ENCODE data around the gene MEGF10. TPM values are rescaled to one million over a fixed set of nuclear protein-coding genes. Genes with fewer than 3 reads are reported as not detected.

The MEGF10 gene
- total and polyA plus RNA-seq, 2 donors (not counting 1 experiment from before 2014, with no cell fraction given): not detected

DNA sequence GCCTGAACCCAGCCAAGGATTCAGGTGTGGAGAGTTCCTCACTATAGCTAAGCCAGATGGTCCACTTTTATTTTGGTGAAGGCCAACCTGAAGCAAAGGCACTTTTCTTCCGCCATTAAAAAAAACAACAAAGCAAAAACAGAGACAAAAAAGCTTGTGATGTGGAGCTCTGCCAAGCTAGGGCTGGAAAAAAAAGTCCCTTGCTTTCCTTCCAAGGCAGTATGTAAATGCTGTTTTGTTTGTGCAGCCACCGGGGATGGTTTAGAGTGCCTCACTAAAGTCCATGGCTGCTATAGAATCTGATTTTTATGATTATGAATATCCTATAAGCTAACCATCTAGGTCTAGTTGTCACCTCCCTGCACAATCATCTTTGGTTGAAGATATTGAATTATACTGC, 14.9 kb downstream of the MEGF10 start:
- peaks cover 23% of the 10 kb centered on the region for H3K27me3 Mint-ChIP-seq
- H3K9me3 ChIP-seq (ENCODE audit: control extremely low read depth in 1 of 3, control insufficient read depth in 2 of 3, insufficient read depth in 1 of 3, low read length in 2 of 3): peaks cover 0 to 2% (median 0%) of the 10 kb centered on the region in 3 donors
- CTCF ChIA-PET: interaction anchor here (1.1 kb wide), 1 partner anchor 8 kb away, joined by 4 read pairs; no protein-coding TSS in a partner anchor
- H3K79me2 ChIP-seq (ENCODE audit: control insufficient read depth, insufficient read depth, low read length): no peaks in the 10 kb centered on the region
- ATAC-seq (ENCODE audit: low read depth): no peak
- intact Hi-C loops (cut with micrococcal nuclease): no loop called here
- no peaks in the 10 kb centered on the region for H3K27me3 ChIP-seq (replicated peaks in 1 of 4; ENCODE audit: control extremely low read depth in 1 of 4, control insufficient read depth in 3 of 4, insufficient read depth in 4 of 4, low read length in 3 of 4)
- H3K27ac Mint-ChIP-seq: no peak overlapping the region
- no peak overlapping the region for H3K4me3 ChIP-seq (ENCODE audit: control extremely low read depth in 1 of 5, extremely low read depth in 1 of 5, insufficient read depth in 1 of 5, low read depth in 2 of 5, low read length in 4 of 5)
- H4K20me1 ChIP-seq (ENCODE audit: control insufficient read depth, insufficient read depth, low read length, poor library complexity, severe bottlenecking): no peaks in the 10 kb centered on the region
- H3K4me2 ChIP-seq (replicated peaks; ENCODE audit: low read depth, low read length, poor library complexity, severe bottlenecking): no peak overlapping the region
- no peak overlapping the region for H3K4me3 Mint-ChIP-seq
- H3K9ac ChIP-seq (ENCODE audit: low read length): no peak overlapping the region
- H3K36me3 ChIP-seq (replicated peaks in 1 of 2; ENCODE audit: control extremely low read depth in 1 of 2, control insufficient read depth in 1 of 2, extremely low read depth in 1 of 2, insufficient read depth in 2 of 2, low read length in 1 of 2): no peaks in the 10 kb centered on the region
- no peaks in the 10 kb centered on the region for H3K4me1 ChIP-seq (ENCODE audit: control insufficient read depth in 2 of 2, insufficient read depth in 2 of 2, low read length in 2 of 2)
- DNase-seq: no peak
- TF ChIP-seq, protein P1, sequence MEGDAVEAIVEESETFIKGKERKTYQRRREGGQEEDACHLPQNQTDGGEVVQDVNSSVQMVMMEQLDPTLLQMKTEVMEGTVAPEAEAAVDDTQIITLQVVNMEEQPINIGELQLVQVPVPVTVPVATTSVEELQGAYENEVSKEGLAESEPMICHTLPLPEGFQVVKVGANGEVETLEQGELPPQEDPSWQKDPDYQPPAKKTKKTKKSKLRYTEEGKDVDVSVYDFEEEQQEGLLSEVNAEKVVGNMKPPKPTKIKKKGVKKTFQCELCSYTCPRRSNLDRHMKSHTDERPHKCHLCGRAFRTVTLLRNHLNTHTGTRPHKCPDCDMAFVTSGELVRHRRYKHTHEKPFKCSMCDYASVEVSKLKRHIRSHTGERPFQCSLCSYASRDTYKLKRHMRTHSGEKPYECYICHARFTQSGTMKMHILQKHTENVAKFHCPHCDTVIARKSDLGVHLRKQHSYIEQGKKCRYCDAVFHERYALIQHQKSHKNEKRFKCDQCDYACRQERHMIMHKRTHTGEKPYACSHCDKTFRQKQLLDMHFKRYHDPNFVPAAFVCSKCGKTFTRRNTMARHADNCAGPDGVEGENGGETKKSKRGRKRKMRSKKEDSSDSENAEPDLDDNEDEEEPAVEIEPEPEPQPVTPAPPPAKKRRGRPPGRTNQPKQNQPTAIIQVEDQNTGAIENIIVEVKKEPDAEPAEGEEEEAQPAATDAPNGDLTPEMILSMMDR (IDR thresholded peaks at IDR 0.05): no peak
- TF ChIP-seq EZH2 (IDR thresholded peaks at IDR 0.05; ENCODE audit: borderline replicate concordance, insufficient read depth, low read depth, low read length, poor library complexity, severe bottlenecking): no peak
- H3K9me3 Mint-ChIP-seq (ENCODE audit: insufficient read depth): no peaks in the 10 kb centered on the region
- no CpG with 5 or more reads among the region's 2 CpGs for WGBS (ENCODE audit: insufficient coverage)
- no peaks in the 10 kb centered on the region for H3K4me1 Mint-ChIP-seq
- no peak overlapping the region for H3K27ac ChIP-seq (ENCODE audit: low read length in 2 of 2)
- no peak overlapping the region for H2AFZ ChIP-seq (ENCODE audit: insufficient read depth, low read depth, low read length, poor library complexity, severe bottlenecking)
- POLR2A ChIA-PET: no interaction called here

DNA sequence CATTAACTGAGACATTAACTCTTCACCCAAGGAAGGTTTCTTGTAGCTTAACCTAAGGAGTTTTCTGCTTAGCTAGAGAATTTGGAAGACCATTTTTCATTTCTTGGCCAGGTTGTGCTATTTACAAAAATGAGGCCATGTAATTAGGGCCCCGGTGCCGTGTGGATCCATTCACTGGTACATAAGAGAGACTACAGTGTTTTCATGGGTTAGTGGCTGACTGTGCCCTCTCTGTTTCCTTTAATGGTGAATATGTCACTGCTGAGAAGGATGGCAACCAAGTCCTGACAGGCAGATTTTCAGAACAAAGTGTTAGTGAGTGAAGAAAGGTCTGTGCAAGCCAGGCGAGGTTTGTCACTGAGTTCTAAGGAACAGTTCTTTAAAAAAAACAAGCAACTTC, 15.4 kb downstream of the MEGF10 start:
- no peak overlapping the region for H2AFZ ChIP-seq (ENCODE audit: insufficient read depth, low read depth, low read length, poor library complexity, severe bottlenecking)
- H3K4me3 ChIP-seq (ENCODE audit: control extremely low read depth in 1 of 5, extremely low read depth in 1 of 5, insufficient read depth in 1 of 5, low read depth in 2 of 5, low read length in 4 of 5): no peak overlapping the region
- 43% methylated on average over 1 of the region's 3 CpGs for whole genome bisulfite sequencing (ENCODE audit: insufficient coverage)
- no peak overlapping the region for H3K4me2 ChIP-seq (replicated peaks; ENCODE audit: low read depth, low read length, poor library complexity, severe bottlenecking)
- H3K79me2 ChIP-seq (ENCODE audit: control insufficient read depth, insufficient read depth, low read length): no peaks in the 10 kb centered on the region
- H3K4me1 ChIP-seq (ENCODE audit: control insufficient read depth in 2 of 2, insufficient read depth in 2 of 2, low read length in 2 of 2): no peaks in the 10 kb centered on the region
- H3K27ac ChIP-seq (ENCODE audit: low read length in 2 of 2): no peak overlapping the region
- peaks cover 0 to 2% (median 0%) of the 10 kb centered on the region in 3 donors for H3K9me3 ChIP-seq (ENCODE audit: control extremely low read depth in 1 of 3, control insufficient read depth in 2 of 3, insufficient read depth in 1 of 3, low read length in 2 of 3)
- Mint-ChIP-seq H3K4me3 (no peak overlapping the region), H3K27me3 (peaks cover 24% of the 10 kb centered on the region), H3K4me1 (no peaks in the 10 kb centered on the region), H3K9me3 (ENCODE audit: insufficient read depth) (no peaks in the 10 kb centered on the region), H3K27ac (no peak overlapping the region)
- ChIA-PET CTCF (interaction anchor here (1.1 kb wide), 1 partner anchor 8 kb away, joined by 4 read pairs; no protein-coding TSS in a partner anchor), POLR2A (no interaction called here)
- DNase-seq (no peak), ATAC-seq (ENCODE audit: low read depth) (no peak)
- no peaks in the 10 kb centered on the region for H4K20me1 ChIP-seq (ENCODE audit: control insufficient read depth, insufficient read depth, low read length, poor library complexity, severe bottlenecking)
- H3K27me3 ChIP-seq (replicated peaks in 1 of 4; ENCODE audit: control extremely low read depth in 1 of 4, control insufficient read depth in 3 of 4, insufficient read depth in 4 of 4, low read length in 3 of 4): no peaks in the 10 kb centered on the region
- H3K9ac ChIP-seq (ENCODE audit: low read length): no peak overlapping the region
- no peak for TF ChIP-seq EZH2 (IDR thresholded peaks at IDR 0.05; ENCODE audit: borderline replicate concordance, insufficient read depth, low read depth, low read length, poor library complexity, severe bottlenecking)
- TF ChIP-seq, protein P1 (IDR thresholded peaks at IDR 0.05): no peak
- intact Hi-C loops (cut with micrococcal nuclease): no loop called here
- no peaks in the 10 kb centered on the region for H3K36me3 ChIP-seq (replicated peaks in 1 of 2; ENCODE audit: control extremely low read depth in 1 of 2, control insufficient read depth in 1 of 2, extremely low read depth in 1 of 2, insufficient read depth in 2 of 2, low read length in 1 of 2)
